ENCODE results near the gene METAP2.
A peak's percentile ranks its signal among the peaks of the same experiment; 100 is the strongest.

The METAP2 gene

GRCh38 chr12:95516757-95517156 is 42.8 kb downstream of the METAP2 start:
- no peak for DNase-seq

- no peak for DNase-seq
Observed at GRCh38 chr12:95517246-95517645, 43.3 kb downstream of the METAP2 start.

- no peak for DNase-seq
Observed at GRCh38 chr12:95518944-95519343, 45.0 kb downstream of the METAP2 start.

- no peak for DNase-seq
Observed at GRCh38 chr12:95520816-95521215, 46.9 kb downstream of the METAP2 start.

GRCh38 chr12:95522692-95523091 is 48.7 kb downstream of the METAP2 start:
- DNase-seq = no peak

- no peak for DNase-seq
Observed at GRCh38 chr12:95528431-95528830, 54.5 kb downstream of the METAP2 start.

- DNase-seq = no peak
Observed at GRCh38 chr12:95529693-95530225, 55.8 kb downstream of the METAP2 start.

- DNase-seq = no peak
Observed at GRCh38 chr12:95532851-95533250, 58.9 kb downstream of the METAP2 start.

GRCh38 chr12:95533985-95534384 is 60.0 kb downstream of the METAP2 start:
- DNase-seq = no peak

- DNase-seq = no peak
Observed at GRCh38 chr12:95538006-95538405, 64.1 kb downstream of the METAP2 start.

- no peak for DNase-seq
Observed at GRCh38 chr12:95538656-95539055, 64.7 kb downstream of the METAP2 start.

GRCh38 chr12:95541436-95541835 is 67.5 kb downstream of the METAP2 start:
- DNase-seq = no peak

GRCh38 chr12:95543305-95543704 is 69.4 kb downstream of the METAP2 start:
- DNase-seq = no peak

GRCh38 chr12:95544756-95545155 is 70.8 kb downstream of the METAP2 start:
- no peak for DNase-seq

- no peak for DNase-seq
Observed at GRCh38 chr12:95545303-95545702, 71.4 kb downstream of the METAP2 start.

- DNase-seq = no peak
Observed at GRCh38 chr12:95545731-95546490, 72.0 kb downstream of the METAP2 start.

- no peak for DNase-seq
Observed at GRCh38 chr12:95546491-95546813, 72.5 kb downstream of the METAP2 start.

GRCh38 chr12:95547522-95548055 is 73.6 kb downstream of the METAP2 start:
- no peak for DNase-seq

- DNase-seq = peak in 1 of 2 experiments; percentile 68
Observed at GRCh38 chr12:95548056-95548538, 74.1 kb downstream of the METAP2 start.

GRCh38 chr12:95548539-95549391 is 74.8 kb downstream of the METAP2 start:
- DNase-seq = peak in 1 of 2 experiments; percentile 71

- DNase-seq = no peak
Observed at GRCh38 chr12:95549392-95550084, 75.6 kb downstream of the METAP2 start.

- no peak for DNase-seq
Observed at GRCh38 chr12:95551305-95551704, 77.4 kb downstream of the METAP2 start, which contains the start of gene USP44. USP44 (minus strand) TSS chr12:95551476; CDS start chr12:95534256, 17,220 bp downstream.

Measured in NCI-H526 (cell line).